PC-3 (cell line): ENCODE results near the gene USP12.

Experiments used
- CTCF ChIP-seq: fragments of 300-600 bp; sonication (generic); conservative IDR thresholded peaks from 2 replicates; pipeline ENCODE4 v1.5.1; 2017; ENCODE audit warnings: antibody characterized with exemption, low read depth, mild to moderate bottlenecking, low read length
- EZH2 ChIP-seq: fragments of 300-600 bp; sonication (generic); IDR thresholded peaks from one replicate; pipeline ENCODE4 v1.6.1; 2017; ENCODE audit warnings: antibody characterized with exemption, mild to moderate bottlenecking, low read length; ENCODE audit not compliant: unreplicated experiment
- EZH2phosphoT487 ChIP-seq: fragments of 300-600 bp; sonication (generic); IDR thresholded peaks from 2 replicates; pipeline ENCODE4 v1.6.1; 2018; ENCODE audit warnings: mild to moderate bottlenecking, antibody characterized with exemption, low read length, borderline replicate concordance

DNA sequence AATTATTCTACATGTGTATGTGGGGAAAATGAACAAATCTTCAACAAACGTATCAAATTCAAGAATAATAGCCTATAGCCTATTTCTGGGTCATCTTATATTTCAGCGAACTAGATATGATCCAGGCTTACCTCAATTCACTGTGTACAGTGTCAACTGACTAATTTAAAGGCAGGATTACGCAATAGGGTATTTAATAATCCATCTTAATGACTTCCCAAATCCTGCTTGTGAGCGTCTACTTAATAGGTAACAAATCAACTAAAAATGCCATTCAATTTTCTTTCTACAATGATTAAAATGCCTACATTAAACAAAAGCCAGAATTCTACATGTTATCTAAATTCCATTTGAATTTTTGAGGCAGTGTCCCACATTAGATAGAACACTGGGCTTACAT is 67.0 kb downstream of the USP12 start:
- TF ChIP-seq CTCF (no peak), EZH2 (no peak), EZH2phosphoT487 (no peak)
